H1 (cell line): ENCODE data around the gene GNAL. TPM values are rescaled to one million over a fixed set of nuclear protein-coding genes. Genes with fewer than 3 reads are reported as not detected.

Experiments used
- CHD2 ChIP-seq: IDR thresholded peaks from 2 replicates; pipeline ENCODE4 v1.6.1; 2012; ENCODE audit warnings: low read length, improper control_type of control experiment
- CHD7 ChIP-seq: fragments of 300-600 bp; sonication (generic); IDR thresholded peaks from 2 replicates; pipeline ENCODE4 v1.7.1; 2012; ENCODE audit warnings: low read length, moderate library complexity, mild to moderate bottlenecking, inconsistent platforms; ENCODE audit not compliant: insufficient replicate concordance
- SAP30 ChIP-seq: fragments of 300-600 bp; sonication (generic); IDR thresholded peaks from 2 replicates; pipeline ENCODE4 v1.7.1; 2012; ENCODE audit warnings: low read length, moderate library complexity, mild to moderate bottlenecking, inconsistent platforms; ENCODE audit not compliant: insufficient read depth, insufficient replicate concordance
- TEAD4 ChIP-seq: IDR thresholded peaks from 2 replicates; pipeline ENCODE4 v1.6.1; 2012; ENCODE audit warnings: low read depth, low read length, inconsistent platforms, mixed read lengths
- polyA plus RNA-seq, 7 experiments: library from polyadenylated mRNA; depleted of rRNA in 3 of 7; stranded (reverse) in 5 of 7; unstranded in 2 of 7; fragments of >200 nt in 5 of 7; fragments of 200-250 nt in 2 of 7; gene quantifications; 1 replicate in 5 of 7; 2 replicates in 1 of 7; 4 replicates in 1 of 7; pipeline versions ENCODE4 v1.2.1 to v1.2.3, GENCODE V29; 2011 to 2013; ENCODE audit warnings: missing spikeins in 2 of 7, mixed read lengths in 2 of 7
- total RNA-seq: library from RNA; stranded (reverse); fragmentation: NEBNext Ultra II Directional; extraction: Animal tissue kit (Norgen Biotek cat#: 25700); gene quantifications from 2 replicates; pipeline ENCODE4 v1.2.1, GENCODE V29; 2021

The GNAL gene
- total and polyA plus RNA-seq, 2 of the 8 experiments (the other 6 are each of a cell fraction or from before 2014, with no cell fraction given): 13.2 to 18.3 TPM

GRCh38 chr18:11842562-11842961 is 153.5 kb downstream of the GNAL start (continued):
- TF ChIP-seq CHD7 (no peak), TEAD4 (no peak), CHD2 (no peak), SAP30 (no peak)
- TF ChIP-seq, all 59 proteins: peak for 0
